Measurements from ENCODE around the gene ITPA. TPM values are rescaled to one million over a fixed set of nuclear protein-coding genes. Genes with fewer than 3 reads are reported as not detected.

Gene ITPA
- polyA plus RNA-seq, 3 donors from 2014 or later: 75.0 to 84.5 (median 76.3) TPM

GRCh38 chr20:3242172-3242692 is 32.9 kb downstream of the ITPA start:
- Mint-ChIP-seq H3K27ac (no peak overlapping the region), H3K27me3 (ENCODE audit: low read depth in 3 of 3) (peaks cover 17 to 19% (median 18%) of the 10 kb centered on the region in 3 donors), H3K9me3 (peaks cover 0 to 2% (median 0%) of the 10 kb centered on the region in 6 donors), H3K4me1 (peaks cover 7% of the 10 kb centered on the region in 2 donors), H3K4me3 (peak overlapping the region in 2 of 5 donors; percentile 6 to 36), H3K36me3 (no peaks in the 10 kb centered on the region)
- DNase-seq: no peak

GRCh38 chr20:3243718-3244358 is 34.5 kb downstream of the ITPA start:
- no peak overlapping the region for H3K27ac Mint-ChIP-seq
- peaks cover 7 to 9% of the 10 kb centered on the region in 2 donors for H3K4me1 Mint-ChIP-seq
- H3K4me3 Mint-ChIP-seq: no peak overlapping the region
- H3K9me3 Mint-ChIP-seq: peaks cover 0 to 2% (median 0%) of the 10 kb centered on the region in 6 donors
- DNase-seq: no peak
- H3K36me3 Mint-ChIP-seq: no peaks in the 10 kb centered on the region
- H3K27me3 Mint-ChIP-seq (ENCODE audit: low read depth in 3 of 3): peaks cover 12 to 19% (median 16%) of the 10 kb centered on the region in 3 donors

GRCh38 chr20:3244613-3245012 is 35.3 kb downstream of the ITPA start:
- H3K36me3 Mint-ChIP-seq: no peaks in the 10 kb centered on the region
- H3K27me3 Mint-ChIP-seq (ENCODE audit: low read depth in 3 of 3): peaks cover 12 to 18% (median 15%) of the 10 kb centered on the region in 3 donors
- H3K27ac Mint-ChIP-seq: no peak overlapping the region
- no peak overlapping the region for H3K4me3 Mint-ChIP-seq
- H3K4me1 Mint-ChIP-seq: peaks cover 5 to 8% of the 10 kb centered on the region in 2 donors
- DNase-seq: no peak
- peaks cover 0 to 2% (median 0%) of the 10 kb centered on the region in 6 donors for H3K9me3 Mint-ChIP-seq

GRCh38 chr20:3245156-3245555 is 35.9 kb downstream of the ITPA start:
- no peak overlapping the region for H3K27ac Mint-ChIP-seq
- H3K4me3 Mint-ChIP-seq: no peak overlapping the region
- no peak for DNase-seq
- peaks cover 0 to 2% (median 0%) of the 10 kb centered on the region in 6 donors for H3K9me3 Mint-ChIP-seq
- H3K4me1 Mint-ChIP-seq: peaks cover 0 to 2% of the 10 kb centered on the region in 2 donors
- no peaks in the 10 kb centered on the region for H3K36me3 Mint-ChIP-seq
- H3K27me3 Mint-ChIP-seq (ENCODE audit: low read depth in 3 of 3): peaks cover 12 to 20% (median 15%) of the 10 kb centered on the region in 3 donors

GRCh38 chr20:3245711-3246110 is 36.4 kb downstream of the ITPA start:
- no peak for DNase-seq
- H3K4me3 Mint-ChIP-seq: no peak overlapping the region
- peaks cover 0 to 2% (median 0%) of the 10 kb centered on the region in 6 donors for H3K9me3 Mint-ChIP-seq
- H3K4me1 Mint-ChIP-seq: peaks cover 0 to 2% of the 10 kb centered on the region in 2 donors
- H3K27ac Mint-ChIP-seq: no peak overlapping the region
- H3K27me3 Mint-ChIP-seq (ENCODE audit: low read depth in 3 of 3): peaks cover 12 to 21% (median 12%) of the 10 kb centered on the region in 3 donors
- no peaks in the 10 kb centered on the region for H3K36me3 Mint-ChIP-seq

GRCh38 chr20:3246682-3247081 is 37.4 kb downstream of the ITPA start:
- Mint-ChIP-seq H3K36me3 (no peaks in the 10 kb centered on the region), H3K27me3 (ENCODE audit: low read depth in 3 of 3) (peaks cover 8 to 18% (median 12%) of the 10 kb centered on the region in 3 donors), H3K9me3 (no peaks in the 10 kb centered on the region), H3K4me1 (peaks cover 0 to 2% of the 10 kb centered on the region in 2 donors), H3K4me3 (no peak overlapping the region), H3K27ac (no peak overlapping the region)
- DNase-seq: no peak

GRCh38 chr20:3247638-3248037 is 38.3 kb downstream of the ITPA start:
- DNase-seq: no peak
- H3K9me3 Mint-ChIP-seq: no peaks in the 10 kb centered on the region
- H3K36me3 Mint-ChIP-seq: peaks cover 0 to 7% (median 2%) of the 10 kb centered on the region in 3 donors
- H3K4me1 Mint-ChIP-seq: peaks cover 0 to 2% of the 10 kb centered on the region in 2 donors
- H3K4me3 Mint-ChIP-seq: no peak overlapping the region
- peaks cover 5 to 18% (median 6%) of the 10 kb centered on the region in 3 donors for H3K27me3 Mint-ChIP-seq (ENCODE audit: low read depth in 3 of 3)
- H3K27ac Mint-ChIP-seq: no peak overlapping the region

GRCh38 chr20:3248167-3248992 is 39.1 kb downstream of the ITPA start:
- Mint-ChIP-seq H3K4me1 (peaks cover 0 to 2% of the 10 kb centered on the region in 2 donors), H3K27ac (no peak overlapping the region), H3K4me3 (peak overlapping the region in 2 of 5 donors; percentile 30 to 44), H3K9me3 (no peaks in the 10 kb centered on the region), H3K27me3 (ENCODE audit: low read depth in 3 of 3) (peaks cover 5 to 18% (median 6%) of the 10 kb centered on the region in 3 donors), H3K36me3 (peaks cover 0 to 9% (median 4%) of the 10 kb centered on the region in 3 donors)
- DNase-seq: no peak

- Mint-ChIP-seq H3K4me3 (peak overlapping the region in 2 of 5 donors; percentile 30 to 44), H3K27ac (no peak overlapping the region), H3K27me3 (ENCODE audit: low read depth in 3 of 3) (peaks cover 5 to 18% (median 6%) of the 10 kb centered on the region in 3 donors), H3K9me3 (no peaks in the 10 kb centered on the region), H3K4me1 (peaks cover 0 to 2% of the 10 kb centered on the region in 2 donors), H3K36me3 (peaks cover 0 to 9% (median 4%) of the 10 kb centered on the region in 3 donors)
- DNase-seq: no peak
Measured at GRCh38 chr20:3248993-3249347, 39.7 kb downstream of the ITPA start.

GRCh38 chr20:3250091-3250504 is 40.8 kb downstream of the ITPA start:
- H3K27me3 Mint-ChIP-seq (ENCODE audit: low read depth in 3 of 3): peaks cover 2 to 14% (median 5%) of the 10 kb centered on the region in 3 donors
- peaks cover 0 to 2% of the 10 kb centered on the region in 2 donors for H3K4me1 Mint-ChIP-seq
- no peak overlapping the region for H3K27ac Mint-ChIP-seq
- no peak overlapping the region for H3K4me3 Mint-ChIP-seq
- H3K36me3 Mint-ChIP-seq: peaks cover 0 to 10% (median 9%) of the 10 kb centered on the region in 3 donors
- no peak for DNase-seq
- H3K9me3 Mint-ChIP-seq: no peaks in the 10 kb centered on the region

GRCh38 chr20:3251806-3252205 is 42.5 kb downstream of the ITPA start:
- H3K36me3 Mint-ChIP-seq: peaks cover 6 to 20% (median 14%) of the 10 kb centered on the region in 3 donors
- H3K9me3 Mint-ChIP-seq: no peaks in the 10 kb centered on the region
- H3K4me3 Mint-ChIP-seq: no peak overlapping the region
- no peak for DNase-seq
- H3K4me1 Mint-ChIP-seq: peaks cover 0 to 2% of the 10 kb centered on the region in 2 donors
- H3K27me3 Mint-ChIP-seq (ENCODE audit: low read depth in 3 of 3): peaks cover 3 to 9% (median 5%) of the 10 kb centered on the region in 3 donors
- H3K27ac Mint-ChIP-seq: no peak overlapping the region

GRCh38 chr20:3255728-3256127 is 46.4 kb downstream of the ITPA start:
- DNase-seq: no peak
- Mint-ChIP-seq H3K4me3 (no peak overlapping the region), H3K27ac (no peak overlapping the region)

GRCh38 chr20:3258429-3258828 is 49.1 kb downstream of the ITPA start:
- Mint-ChIP-seq H3K9me3 (no peaks in the 10 kb centered on the region), H3K4me3 (no peak overlapping the region), H3K27ac (peak overlapping the region in 1 of 6 donors; percentile 31), H3K27me3 (ENCODE audit: low read depth in 3 of 3) (peaks cover 0 to 3% (median 1%) of the 10 kb centered on the region in 3 donors), H3K4me1 (no peaks in the 10 kb centered on the region), H3K36me3 (peaks cover 13 to 26% (median 15%) of the 10 kb centered on the region in 3 donors)
- DNase-seq: no peak

More at GRCh38 chr20:3255728-3256127, 46.4 kb downstream of the ITPA start:
- no peaks in the 10 kb centered on the region for H3K4me1 Mint-ChIP-seq
- no peaks in the 10 kb centered on the region for H3K9me3 Mint-ChIP-seq
- H3K36me3 Mint-ChIP-seq: peaks cover 6 to 31% (median 14%) of the 10 kb centered on the region in 3 donors
- peaks cover 0 to 3% (median 1%) of the 10 kb centered on the region in 3 donors for H3K27me3 Mint-ChIP-seq (ENCODE audit: low read depth in 3 of 3)

Measured in immature natural killer cell (primary cell).